ENCODE results near the gene TGIF1. TPM values are rescaled to one million over a fixed set of nuclear protein-coding genes. Genes with fewer than 3 reads are reported as not detected.

TGIF1 gene
- total RNA-seq, 4 donors from 2014 or later = 37.3 to 75.7 (median 57.0) TPM

DNA sequence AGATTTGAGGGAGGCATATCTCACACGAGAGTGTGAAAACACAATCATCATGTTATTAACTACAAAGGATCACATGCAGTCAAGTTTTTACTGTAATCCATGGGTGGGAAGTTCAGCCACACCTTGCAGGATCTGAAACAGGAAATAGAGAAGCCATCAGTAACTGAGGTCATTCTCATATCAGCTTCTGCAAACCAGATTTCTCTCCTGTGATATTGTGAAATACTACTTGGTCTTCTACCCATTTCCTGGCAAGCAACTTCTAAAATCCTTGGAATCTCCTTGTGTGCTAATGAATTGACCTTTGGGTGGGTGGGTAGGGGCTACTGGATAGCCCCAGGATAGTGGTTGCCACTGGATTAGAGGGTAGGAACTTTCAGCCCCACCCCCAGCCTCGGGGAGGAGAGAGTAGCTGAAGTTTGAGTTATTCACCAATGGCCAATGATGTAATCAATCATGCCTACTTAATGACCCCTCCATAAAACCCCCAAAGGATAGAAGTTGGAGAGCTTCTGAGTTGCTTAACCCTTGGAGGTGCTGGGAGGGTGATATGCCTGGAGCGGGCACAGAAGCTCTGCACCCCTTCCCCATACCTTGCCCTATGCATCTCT lies 25.6 kb upstream of the TGIF1 start:
- Histone ChIP-seq H3K9me3 (no peaks in the 10 kb centered on the region), H3K36me3 (no peaks in the 10 kb centered on the region), H3K27me3 (no peaks in the 10 kb centered on the region), H3K27ac (no peak overlapping the region), H3K4me1 (peaks cover 0 to 12% (median 2%) of the 10 kb centered on the region in 3 donors), H3K4me3 (no peak overlapping the region)
- TF ChIP-seq, protein P1, sequence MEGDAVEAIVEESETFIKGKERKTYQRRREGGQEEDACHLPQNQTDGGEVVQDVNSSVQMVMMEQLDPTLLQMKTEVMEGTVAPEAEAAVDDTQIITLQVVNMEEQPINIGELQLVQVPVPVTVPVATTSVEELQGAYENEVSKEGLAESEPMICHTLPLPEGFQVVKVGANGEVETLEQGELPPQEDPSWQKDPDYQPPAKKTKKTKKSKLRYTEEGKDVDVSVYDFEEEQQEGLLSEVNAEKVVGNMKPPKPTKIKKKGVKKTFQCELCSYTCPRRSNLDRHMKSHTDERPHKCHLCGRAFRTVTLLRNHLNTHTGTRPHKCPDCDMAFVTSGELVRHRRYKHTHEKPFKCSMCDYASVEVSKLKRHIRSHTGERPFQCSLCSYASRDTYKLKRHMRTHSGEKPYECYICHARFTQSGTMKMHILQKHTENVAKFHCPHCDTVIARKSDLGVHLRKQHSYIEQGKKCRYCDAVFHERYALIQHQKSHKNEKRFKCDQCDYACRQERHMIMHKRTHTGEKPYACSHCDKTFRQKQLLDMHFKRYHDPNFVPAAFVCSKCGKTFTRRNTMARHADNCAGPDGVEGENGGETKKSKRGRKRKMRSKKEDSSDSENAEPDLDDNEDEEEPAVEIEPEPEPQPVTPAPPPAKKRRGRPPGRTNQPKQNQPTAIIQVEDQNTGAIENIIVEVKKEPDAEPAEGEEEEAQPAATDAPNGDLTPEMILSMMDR (IDR thresholded peaks at IDR 0.05) = no peak
- no peak for TF ChIP-seq POLR2A (IDR thresholded peaks at IDR 0.05)
- intact Hi-C loops (cut with DNase I) = no loop called here
- no peak for DNase-seq
- WGBS, 2 donors = 51 to 67% methylated on average over 3 of the region's 3 CpGs

DNA sequence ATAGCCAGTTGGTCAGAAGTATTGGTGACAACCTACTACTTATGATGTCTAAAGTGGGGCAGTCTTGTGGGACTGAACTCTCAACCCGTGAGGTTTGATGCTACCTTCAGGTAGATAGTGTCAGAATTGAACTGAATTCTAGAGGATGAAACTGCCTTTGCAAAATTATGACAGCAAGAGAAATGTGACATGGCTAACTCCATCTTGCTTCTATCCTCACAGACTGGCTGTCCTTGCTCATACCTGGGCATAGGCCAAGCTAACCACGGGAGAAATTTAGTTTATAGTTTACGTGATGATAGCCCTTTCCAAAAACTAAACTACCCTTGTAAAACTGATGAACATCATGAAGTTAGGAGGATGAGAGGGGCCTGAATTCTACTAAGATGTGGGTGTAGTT lies 24.9 kb upstream of the TGIF1 start:
- intact Hi-C loops (cut with DNase I) = no loop called here
- Histone ChIP-seq H3K27me3 (no peaks in the 10 kb centered on the region), H3K9me3 (no peaks in the 10 kb centered on the region), H3K36me3 (no peaks in the 10 kb centered on the region), H3K4me3 (no peak overlapping the region), H3K4me1 (peaks cover 0 to 12% (median 2%) of the 10 kb centered on the region in 3 donors), H3K27ac (no peak overlapping the region)
- no peak for TF ChIP-seq POLR2A (IDR thresholded peaks at IDR 0.05)
- TF ChIP-seq, protein P1 (IDR thresholded peaks at IDR 0.05) = no peak
- WGBS, 2 donors = 88 to 93% methylated on average over 3 of the region's 3 CpGs
- no peak for DNase-seq

DNA sequence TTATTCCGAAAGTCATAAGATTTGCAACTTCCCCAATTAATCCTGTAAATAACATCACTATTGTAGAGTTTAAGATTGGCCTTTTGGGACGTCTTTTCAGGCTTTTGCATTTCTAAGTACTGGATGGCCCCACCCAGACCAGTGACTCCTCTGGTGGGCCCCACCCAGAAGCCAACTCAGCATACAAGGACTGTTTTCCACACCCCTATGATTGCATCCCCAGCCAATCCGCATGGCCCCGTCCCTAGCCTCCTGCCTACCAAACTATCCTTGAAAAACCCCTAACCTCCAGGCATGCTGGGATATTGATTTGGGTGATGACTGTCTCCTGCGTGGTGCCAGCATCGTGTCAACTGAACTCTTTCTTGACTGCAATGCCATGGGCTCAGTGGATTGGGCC lies 24.5 kb upstream of the TGIF1 start:
- no peak overlapping the region for H3K4me3 ChIP-seq
- H3K27me3 ChIP-seq = no peaks in the 10 kb centered on the region
- no peak overlapping the region for H3K27ac ChIP-seq
- H3K4me1 ChIP-seq = peaks cover 0 to 12% (median 2%) of the 10 kb centered on the region in 3 donors
- H3K9me3 ChIP-seq = no peaks in the 10 kb centered on the region
- H3K36me3 ChIP-seq = no peaks in the 10 kb centered on the region
- intact Hi-C loops (cut with DNase I) = no loop called here
- DNase-seq = no peak
- TF ChIP-seq, protein P1 (IDR thresholded peaks at IDR 0.05) = no peak
- TF ChIP-seq POLR2A (IDR thresholded peaks at IDR 0.05) = no peak
- 80 to 90% methylated on average over 6 of the region's 6 CpGs for WGBS, 2 donors

DNA sequence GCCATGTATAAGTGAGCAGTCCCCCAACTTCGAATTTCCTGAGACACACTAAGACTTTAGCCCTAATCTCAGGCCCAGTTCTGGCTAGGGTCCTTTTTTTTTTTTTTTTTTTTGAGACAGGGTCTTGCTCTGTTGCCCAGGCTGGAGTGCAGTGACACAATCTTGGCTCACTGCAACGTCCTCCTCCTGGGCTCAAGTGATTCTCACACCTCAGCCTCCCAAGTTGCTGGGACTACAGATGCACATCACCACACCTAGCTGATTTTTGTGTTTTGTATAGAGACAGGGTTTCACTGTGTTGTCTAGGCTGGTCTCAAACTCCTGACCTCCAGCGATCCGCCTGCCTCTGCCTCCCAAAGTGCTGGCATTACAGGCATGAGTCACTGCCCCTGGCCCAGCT lies 23.9 kb upstream of the TGIF1 start:
- TF ChIP-seq POLR2A (IDR thresholded peaks at IDR 0.05) = no peak
- TF ChIP-seq, protein P1 (IDR thresholded peaks at IDR 0.05) = no peak
- H3K27me3 ChIP-seq = no peaks in the 10 kb centered on the region
- H3K27ac ChIP-seq = no peak overlapping the region
- no peaks in the 10 kb centered on the region for H3K9me3 ChIP-seq
- DNase-seq = no peak
- WGBS, 2 donors = 75 to 90% methylated on average over 4 of the region's 4 CpGs
- H3K4me3 ChIP-seq = no peak overlapping the region
- intact Hi-C loops (cut with DNase I) = no loop called here
- no peaks in the 10 kb centered on the region for H3K36me3 ChIP-seq
- peaks cover 0 to 12% (median 2%) of the 10 kb centered on the region in 3 donors for H3K4me1 ChIP-seq

DNA sequence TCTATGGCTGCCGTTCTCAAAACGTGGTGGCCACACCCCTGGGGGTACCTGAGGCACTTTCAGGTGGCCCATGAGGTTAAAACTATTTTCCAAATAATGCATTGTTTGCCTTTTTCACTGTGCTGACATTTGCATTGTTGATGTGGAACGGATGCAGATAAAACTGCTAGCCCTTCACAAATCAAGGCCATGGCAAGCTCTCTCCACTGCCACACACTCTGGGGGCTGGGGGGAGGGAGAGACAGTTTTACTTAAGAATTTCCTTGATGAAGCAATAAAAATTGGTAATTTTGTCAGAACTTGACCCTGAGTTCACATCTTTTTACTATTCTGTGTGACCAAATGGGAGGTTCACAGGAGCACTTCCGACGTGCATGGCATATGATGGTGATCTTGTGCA lies 22.0 kb upstream of the TGIF1 start:
- Histone ChIP-seq H3K27me3 (no peaks in the 10 kb centered on the region), H3K4me3 (no peak overlapping the region), H3K36me3 (no peaks in the 10 kb centered on the region), H3K27ac (no peak overlapping the region), H3K4me1 (peaks cover 0 to 12% (median 2%) of the 10 kb centered on the region in 3 donors), H3K9me3 (no peaks in the 10 kb centered on the region)
- TF ChIP-seq POLR2A (IDR thresholded peaks at IDR 0.05) = no peak
- TF ChIP-seq, protein P1 (IDR thresholded peaks at IDR 0.05) = no peak
- intact Hi-C loops (cut with DNase I) = no loop called here
- DNase-seq = no peak
- WGBS, 2 donors = 86 to 98% methylated on average over 5 of the region's 5 CpGs
